GM23338 (cell line): ENCODE measurements around the gene GRM5. TPM values are rescaled to one million over a fixed set of nuclear protein-coding genes. Genes with fewer than 3 reads are reported as not detected.
A peak's percentile ranks its signal among the peaks of the same experiment; 100 is the strongest.

Source experiments
- ATAC-seq: fragments of 200-7000 bp; cut with Tn5 transposase; 3 replicates; pipeline ENCODE4 v1.9.1; 2020
- DNase-seq: peaks from one replicate; pipeline ENCODE4 v3.0.0-alpha.2; 2015; ENCODE audit warnings: low spot score
- H2AFZ ChIP-seq: fragments of 200-600 bp; sonication (generic); 2 replicates; pipeline ENCODE4 v1.8.0; 2016; ENCODE audit warnings: antibody characterized with exemption, mild to moderate bottlenecking, moderate library complexity
- H3F3A ChIP-seq: fragments of 200-600 bp; sonication (generic); replicated peaks from 2 replicates; pipeline ENCODE4 v1.8.0; 2017; ENCODE audit warnings: antibody characterized with exemption, mixed run types, low read depth
- H3K27ac ChIP-seq: fragments of 200-600 bp; sonication (generic); 2 replicates; pipeline ENCODE4 v1.6.1; 2016; ENCODE audit warnings: low read depth
- H3K27me3 ChIP-seq: fragments of 200-600 bp; sonication (generic); 2 replicates; pipeline ENCODE4 v1.8.0; 2016; ENCODE audit warnings: mild to moderate bottlenecking, mixed run types, moderate library complexity; ENCODE audit not compliant: insufficient read depth
- H3K36me3 ChIP-seq: fragments of 200-600 bp; sonication (generic); 2 replicates; pipeline ENCODE4 v1.8.0; 2016; ENCODE audit warnings: mild to moderate bottlenecking; ENCODE audit not compliant: insufficient read depth
- H3K4me1 ChIP-seq: fragments of 200-600 bp; sonication (generic); 2 replicates; pipeline ENCODE4 v1.8.0; 2016; ENCODE audit warnings: mild to moderate bottlenecking, moderate library complexity; ENCODE audit not compliant: insufficient read depth
- H3K4me2 ChIP-seq: fragments of 200-600 bp; sonication (generic); 2 replicates; pipeline ENCODE4 v1.7.1; 2017; ENCODE audit warnings: mixed run types
- H3K4me3 ChIP-seq: fragments of 200-600 bp; sonication (generic); 2 replicates; pipeline ENCODE4 v1.6.1; 2016; ENCODE audit warnings: mixed run types
- H3K79me2 ChIP-seq: fragments of 200-600 bp; sonication (generic); replicated peaks from 2 replicates; pipeline ENCODE4 v1.8.0; 2017; ENCODE audit warnings: mild to moderate bottlenecking; ENCODE audit not compliant: insufficient read depth
- H3K9me2 ChIP-seq: fragments of 200-600 bp; sonication (generic); 2 replicates; pipeline ENCODE4 v1.8.0; 2017; ENCODE audit not compliant: insufficient read depth
- H4K20me1 ChIP-seq: fragments of 200-600 bp; sonication (generic); replicated peaks from 2 replicates; pipeline ENCODE4 v1.8.0; 2017; ENCODE audit warnings: mild to moderate bottlenecking; ENCODE audit not compliant: insufficient read depth
- H3K27ac Mint-ChIP-seq: 2 replicates; pipeline ENCODE4 v1.8.0; 2020; ENCODE audit warnings: inconsistent platforms, mild to moderate bottlenecking, moderate library complexity, mixed read lengths
- H3K27me3 Mint-ChIP-seq: 3 replicates; pipeline ENCODE4 v1.8.0; 2022; ENCODE audit warnings: low read depth, mild to moderate bottlenecking, moderate library complexity, mixed read lengths, inconsistent platforms; ENCODE audit not compliant: insufficient read depth, poor library complexity
- H3K36me3 Mint-ChIP-seq: 3 replicates; pipeline ENCODE4 v1.8.0; 2021; ENCODE audit warnings: low read depth, mild to moderate bottlenecking, inconsistent platforms, moderate library complexity, mixed read lengths
- H3K4me1 Mint-ChIP-seq: 3 replicates; pipeline ENCODE4 v1.8.0; 2020; ENCODE audit warnings: mild to moderate bottlenecking, inconsistent platforms, mixed read lengths
- H3K4me3 Mint-ChIP-seq: 3 replicates; pipeline ENCODE4 v1.8.0; 2021; ENCODE audit warnings: moderate library complexity, mild to moderate bottlenecking, inconsistent platforms, mixed read lengths
- H3K9me3 Mint-ChIP-seq: 3 replicates; pipeline ENCODE4 v1.8.0; 2020; ENCODE audit warnings: moderate library complexity, mild to moderate bottlenecking, inconsistent platforms, mixed read lengths
- CREB1 ChIP-seq: fragments of 250-450 bp; sonication (Bioruptor Pico); IDR thresholded peaks from 2 replicates; pipeline ENCODE4 v1.5.0; 2020; ENCODE audit warnings: low read depth, mild to moderate bottlenecking, moderate library complexity
- CTCF ChIP-seq, 2 experiments: fragments of 200-600 bp in 1 of 2; sonication (generic) in 1 of 2; conservative IDR thresholded peaks; 2 replicates each; pipeline versions ENCODE4 v1.5.1 to v1.6.1; 2016 to 2017; ENCODE audit warnings: antibody characterized with exemption in 2 of 2, low read depth in 2 of 2, mild to moderate bottlenecking in 2 of 2, moderate library complexity in 1 of 2
- EZH2 ChIP-seq: fragments of 200-600 bp; sonication (generic); IDR thresholded peaks from one replicate; pipeline ENCODE4 v1.8.0; 2017; ENCODE audit warnings: antibody characterized with exemption, mild to moderate bottlenecking, low read depth; ENCODE audit not compliant: unreplicated experiment
- EZH2phosphoT487 ChIP-seq: fragments of 200-600 bp; sonication (generic); IDR thresholded peaks from one replicate; pipeline ENCODE4 v1.8.1; 2018; ENCODE audit warnings: antibody characterized with exemption; ENCODE audit not compliant: unreplicated experiment
- JUNB ChIP-seq: IDR thresholded peaks from one replicate; pipeline ENCODE4 v1.6.1; 2016; ENCODE audit warnings: antibody characterized with exemption; ENCODE audit not compliant: unreplicated experiment
- NANOG ChIP-seq: IDR thresholded peaks from 2 replicates; pipeline ENCODE4 v1.6.1; 2016; ENCODE audit warnings: antibody characterized with exemption, borderline replicate concordance
- POLR2AphosphoS5 ChIP-seq: IDR thresholded peaks from 2 replicates; pipeline ENCODE4 v1.6.1; 2016; ENCODE audit warnings: antibody characterized with exemption, low read depth
- STAT1 ChIP-seq: IDR thresholded peaks from one replicate; pipeline ENCODE4 v1.6.1; 2016; ENCODE audit warnings: antibody characterized with exemption; ENCODE audit not compliant: unreplicated experiment
- ZNF114 ChIP-seq: fragments of 250-450 bp; sonication (Bioruptor Pico); IDR thresholded peaks from 2 replicates; pipeline ENCODE4 v1.5.0; 2020; ENCODE audit warnings: mild to moderate bottlenecking, moderate library complexity
- ZNF331 ChIP-seq: fragments of 250-450 bp; sonication (Bioruptor Pico); IDR thresholded peaks from 2 replicates; pipeline ENCODE4 v1.5.0; 2020; ENCODE audit warnings: low read depth, mild to moderate bottlenecking, moderate library complexity
- ZNF462 ChIP-seq: fragments of 250-450 bp; sonication (Bioruptor Pico); IDR thresholded peaks from 2 replicates; pipeline ENCODE4 v1.5.0; 2020; ENCODE audit warnings: mild to moderate bottlenecking, moderate library complexity
- polyA plus RNA-seq: library from polyadenylated mRNA; unstranded; fragments of >200 nt; fragmentation: Nextera tagmentation; extraction: Ambion mirVana; gene quantifications from 2 replicates; pipeline ENCODE4 v1.2.1, GENCODE V29; 2016
- total RNA-seq: library from RNA; depleted of rRNA; stranded (reverse); fragments of >200 nt; shearing (Covaris generic); gene quantifications from 2 replicates; pipeline ENCODE4 v1.2.3, GENCODE V29; 2014

GRM5 gene
- total and polyA plus RNA-seq, 2 experiments from 2014 or later: 0.23 to 0.45 TPM

DNA sequence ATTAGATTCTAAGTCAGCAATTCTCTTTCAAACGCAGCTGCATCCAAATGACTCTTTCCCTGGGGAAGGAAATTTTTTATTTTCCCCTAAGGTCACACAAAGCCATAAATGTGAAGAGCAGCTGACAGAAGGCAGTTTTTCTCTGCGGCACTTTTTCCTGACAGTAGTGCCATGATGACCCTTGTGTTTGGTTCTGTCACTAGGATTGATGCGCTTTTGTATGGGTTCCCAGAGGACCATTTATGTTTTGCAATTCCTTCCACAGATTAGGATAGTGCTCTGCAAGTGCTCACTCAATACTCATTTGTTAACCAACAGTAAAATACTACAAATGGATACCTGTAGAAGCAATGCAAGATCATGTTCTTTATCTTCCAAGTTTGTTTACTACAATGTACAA lies 368.6 kb downstream of the GRM5 start:
- no peak overlapping the region for H2AFZ ChIP-seq
- H3K79me2 ChIP-seq: no peaks in the 10 kb centered on the region
- H3K4me2 ChIP-seq: no peak overlapping the region
- DNase-seq (no peak), ATAC-seq (no peak)
- H3K9me3 Mint-ChIP-seq: no peaks in the 10 kb centered on the region
- H3K4me3 ChIP-seq: no peak overlapping the region
- H4K20me1 ChIP-seq: no peaks in the 10 kb centered on the region
- no peak overlapping the region for H3K4me3 Mint-ChIP-seq
- TF ChIP-seq CREB1: no peak
- no peak for TF ChIP-seq CTCF (conservative IDR thresholded peaks at IDR 0.05; ENCODE audit: low read depth in 2 of 2)
- TF ChIP-seq POLR2AphosphoS5: no peak
- no peak for TF ChIP-seq NANOG
- TF ChIP-seq ZNF331: no peak
- TF ChIP-seq ZNF114 (CRISPR knock-in tag): no peak
- no peak for TF ChIP-seq EZH2phosphoT487
- no peak for TF ChIP-seq JUNB
- peaks cover 12% of the 10 kb centered on the region for H3K4me1 Mint-ChIP-seq
- H3K4me1 ChIP-seq: no peaks in the 10 kb centered on the region
- H3K27me3 Mint-ChIP-seq: no peaks in the 10 kb centered on the region
- H3F3A ChIP-seq: no peaks in the 10 kb centered on the region
- no peaks in the 10 kb centered on the region for H3K27me3 ChIP-seq
- H3K36me3 Mint-ChIP-seq: no peaks in the 10 kb centered on the region
- H3K27ac ChIP-seq: no peak overlapping the region
- no peak overlapping the region for H3K27ac Mint-ChIP-seq
- H3K36me3 ChIP-seq: no peaks in the 10 kb centered on the region
- peaks cover 5% of the 10 kb centered on the region; the same call in 1 of the 2 replicates for H3K9me2 ChIP-seq

DNA sequence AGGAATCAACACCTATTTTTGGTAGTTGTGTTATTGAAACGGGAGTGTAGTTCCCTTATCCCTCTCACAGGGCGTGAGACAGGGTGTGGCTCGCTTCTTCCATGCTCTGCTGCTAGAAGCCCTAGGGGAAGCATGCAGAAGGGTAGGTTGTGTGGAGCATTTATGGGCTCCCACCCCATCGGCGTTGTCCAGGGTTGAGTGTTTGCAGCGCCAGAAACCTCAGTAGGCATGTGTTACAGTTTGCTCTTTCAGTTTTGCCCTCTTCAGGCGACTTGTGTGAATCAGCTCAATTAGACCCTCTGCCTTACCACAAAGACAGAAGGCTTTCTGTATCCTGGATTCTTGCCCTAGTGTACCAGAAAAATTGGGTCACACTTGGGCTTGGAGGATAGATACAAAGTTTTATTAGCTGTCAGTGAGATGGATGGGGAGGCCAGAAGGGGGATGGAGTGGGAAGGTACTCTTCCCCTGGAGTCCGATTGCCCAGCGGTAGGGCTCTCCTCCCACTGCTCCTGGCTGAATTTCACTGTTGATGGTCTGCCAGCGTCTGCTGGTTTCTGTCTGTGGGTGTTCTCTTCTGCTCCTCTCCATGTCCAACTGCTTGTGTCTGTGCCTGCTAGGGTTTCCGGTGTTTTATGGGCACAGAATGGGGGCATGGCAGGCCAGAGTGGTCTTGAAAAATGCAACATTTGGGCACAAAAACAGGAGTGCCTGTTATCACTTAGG lies 369.9 kb downstream of the GRM5 start:
- Histone ChIP-seq H3F3A (no peaks in the 10 kb centered on the region), H3K27me3 (no peaks in the 10 kb centered on the region), H3K4me2 (no peak overlapping the region), H4K20me1 (no peaks in the 10 kb centered on the region), H3K27ac (no peak overlapping the region), H3K36me3 (no peaks in the 10 kb centered on the region), H3K4me1 (no peaks in the 10 kb centered on the region), H2AFZ (peak overlapping the region; percentile 53; the same call in 1 of the 2 replicates), H3K9me2 (no peaks in the 10 kb centered on the region), H3K4me3 (no peak overlapping the region), H3K79me2 (no peaks in the 10 kb centered on the region)
- no peak overlapping the region for H3K27ac Mint-ChIP-seq
- DNase-seq (peak; percentile 22), ATAC-seq (peak; percentile 52)
- no peaks in the 10 kb centered on the region for H3K36me3 Mint-ChIP-seq
- H3K9me3 Mint-ChIP-seq: no peaks in the 10 kb centered on the region
- H3K4me1 Mint-ChIP-seq: peaks cover 14% of the 10 kb centered on the region
- no peak overlapping the region for H3K4me3 Mint-ChIP-seq
- H3K27me3 Mint-ChIP-seq: no peaks in the 10 kb centered on the region
- no peak for TF ChIP-seq ZNF462
- no peak for TF ChIP-seq CTCF (conservative IDR thresholded peaks at IDR 0.05; ENCODE audit: low read depth in 2 of 2)
- TF ChIP-seq NANOG: no peak
- TF ChIP-seq ZNF331: no peak
- no peak for TF ChIP-seq CREB1
- no peak for TF ChIP-seq POLR2AphosphoS5
- TF ChIP-seq JUNB: no peak
- no peak for TF ChIP-seq STAT1
- TF ChIP-seq ZNF114 (CRISPR knock-in tag): no peak
- TF ChIP-seq EZH2: no peak
